ENCODE data around the gene ADA.
"Not testable (repeated sequence)": the region's sequence is repeated elsewhere in the genome, so short reads cannot be mapped to it uniquely, and the experiment has no call there.

ADA gene

DNA sequence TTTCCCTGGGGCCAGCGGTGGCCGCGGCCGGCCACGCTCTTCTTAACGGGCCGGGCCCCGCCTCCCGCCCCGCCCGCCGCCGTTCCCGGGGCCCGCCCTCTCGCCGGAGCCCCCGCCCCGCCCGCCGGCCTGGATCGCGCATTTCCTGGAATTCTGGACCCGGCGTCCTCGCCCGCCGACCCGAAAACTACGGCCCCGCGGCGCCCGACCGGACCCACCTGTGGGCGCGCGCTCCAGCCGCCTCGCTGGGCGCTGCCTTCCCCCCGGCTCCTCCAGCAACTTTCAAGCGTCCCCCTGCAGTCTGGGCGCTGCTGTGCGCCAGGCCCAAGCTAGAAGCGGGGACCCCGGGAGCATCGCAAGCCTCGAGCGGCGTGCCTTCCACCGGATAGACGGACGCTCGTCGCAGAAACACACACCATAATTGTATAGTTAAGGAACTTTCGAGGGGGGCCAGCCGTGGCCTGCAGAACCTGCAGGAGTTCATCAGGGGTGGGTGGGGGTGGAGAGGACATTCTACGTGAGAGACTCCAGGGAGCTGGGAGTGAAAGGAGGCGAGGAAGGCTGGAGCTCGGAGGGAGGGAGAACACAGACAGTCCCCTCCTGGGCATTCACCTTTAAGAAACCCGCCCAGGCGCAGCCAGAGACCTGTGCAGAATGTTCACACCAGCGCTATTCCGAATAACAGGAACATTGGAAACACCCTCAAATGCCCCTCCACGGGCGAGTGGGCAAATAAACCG is at the start of gene ADA:
Gene ADA, minus strand, starts transcription at position 16 of the 740 bp plus-strand sequence. CDS start 92 bp downstream, outside the sequence.
- DNase-seq = peak; percentile 47

DNA sequence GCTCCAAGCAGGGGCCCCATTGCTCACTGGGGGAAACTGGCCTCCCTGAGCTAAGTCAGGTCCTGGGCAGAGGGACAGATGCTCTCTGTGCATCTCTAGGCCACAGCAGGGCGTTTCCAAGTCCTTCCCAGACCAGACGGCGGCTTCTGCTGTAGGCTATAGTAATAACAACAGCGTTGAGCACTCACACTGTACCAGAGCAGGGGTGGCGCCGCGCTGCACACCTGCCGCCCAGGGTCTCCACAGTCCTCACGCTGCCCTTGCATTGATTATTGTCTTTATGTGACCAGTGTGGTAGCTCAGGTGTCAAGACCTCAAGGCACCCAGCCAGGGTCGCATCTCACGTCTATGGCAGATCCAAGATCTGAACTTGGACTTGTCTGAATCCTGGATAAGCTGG is 48.8 kb upstream of the ADA start:
- no peak for DNase-seq

DNA sequence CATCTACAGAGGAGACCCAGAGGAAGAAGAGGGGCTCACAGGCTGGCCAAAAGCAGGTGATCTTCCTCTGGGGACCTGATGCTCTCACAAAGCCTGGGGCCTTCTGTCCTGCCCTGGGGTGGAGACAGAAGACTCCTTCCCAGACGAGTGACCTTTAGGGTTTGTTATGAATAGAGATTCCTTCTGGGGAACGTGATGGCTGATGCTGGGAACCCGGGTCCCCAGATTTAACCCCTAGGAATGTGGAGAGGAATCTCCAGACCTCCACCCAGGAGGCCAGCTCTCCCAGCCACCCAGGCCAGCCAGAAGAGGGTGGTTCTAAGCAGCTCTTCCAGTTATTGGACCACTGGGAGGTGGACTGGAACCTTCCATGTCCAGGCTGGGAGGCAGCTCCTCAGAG is 46.9 kb upstream of the ADA start:
- no peak for DNase-seq

DNA sequence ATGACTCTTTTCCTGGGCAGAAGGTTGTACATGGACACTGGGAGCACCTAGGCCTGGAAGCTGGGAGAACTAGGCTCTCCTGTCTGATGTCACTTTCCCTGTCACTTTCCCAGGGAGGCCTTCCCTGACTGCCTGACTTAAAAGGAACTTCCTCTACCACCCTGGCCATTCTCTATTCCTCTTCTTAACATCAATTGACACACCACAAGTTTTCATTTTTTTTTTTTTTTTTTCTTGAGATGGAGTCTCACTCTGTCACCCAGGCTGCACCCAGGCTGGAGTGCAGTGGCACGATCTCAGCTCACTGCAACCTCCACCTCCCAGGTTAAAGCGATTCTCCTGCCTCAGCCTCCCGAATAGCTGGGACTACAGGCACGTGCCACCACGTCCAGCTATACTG is 45.5 kb upstream of the ADA start:
- not testable (repeated sequence) for DNase-seq

DNA sequence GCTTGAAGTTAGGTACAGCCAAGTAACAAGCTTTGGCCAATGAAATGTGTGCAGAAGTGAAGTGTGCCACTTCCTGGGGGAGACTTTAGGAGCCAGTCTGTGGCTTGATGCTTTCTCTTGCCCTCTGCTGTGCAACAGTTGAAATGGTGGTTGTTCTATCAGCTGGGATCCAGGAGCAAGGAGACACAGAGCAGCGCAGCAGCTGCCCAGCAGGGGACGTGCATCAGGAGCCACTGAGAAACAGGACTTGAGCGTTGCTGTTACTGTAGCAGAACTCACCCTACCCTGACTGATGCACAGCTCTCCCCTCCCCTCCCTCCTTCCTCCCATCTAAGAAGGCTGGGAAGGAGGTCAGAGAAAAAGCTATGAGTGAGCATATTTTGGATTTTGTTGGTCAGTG is 44.8 kb upstream of the ADA start:
- DNase-seq = no peak

DNA sequence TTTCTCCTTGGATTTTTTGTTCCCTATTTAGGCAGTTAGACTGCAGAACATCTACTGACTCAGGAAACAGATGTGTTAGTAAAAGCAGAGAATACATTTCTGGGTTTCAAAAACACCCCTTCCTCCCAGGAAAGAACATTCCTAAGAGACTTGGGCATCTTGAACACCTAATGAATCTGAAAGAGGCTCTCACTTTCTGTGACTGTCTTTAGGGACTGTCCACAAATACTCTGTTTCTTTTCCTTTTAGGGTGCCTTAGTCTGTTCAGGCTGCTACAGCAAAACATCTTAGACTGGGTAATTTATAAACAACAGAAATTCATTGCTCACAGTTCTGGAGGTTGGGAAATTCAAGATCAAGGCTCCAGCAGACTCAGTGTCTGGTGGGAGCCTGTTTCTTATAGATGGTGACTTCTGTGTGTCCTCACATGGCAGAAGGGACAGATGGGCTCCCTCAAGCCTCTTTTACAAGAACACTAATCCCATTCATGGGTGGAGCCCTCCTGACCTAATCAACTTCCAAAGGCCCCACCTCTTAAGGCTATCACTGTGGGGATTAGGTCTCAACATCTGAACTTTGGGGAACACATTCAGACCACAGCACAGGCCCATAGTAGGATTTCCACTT is 44.3 kb upstream of the ADA start:
- no peak for DNase-seq

DNA sequence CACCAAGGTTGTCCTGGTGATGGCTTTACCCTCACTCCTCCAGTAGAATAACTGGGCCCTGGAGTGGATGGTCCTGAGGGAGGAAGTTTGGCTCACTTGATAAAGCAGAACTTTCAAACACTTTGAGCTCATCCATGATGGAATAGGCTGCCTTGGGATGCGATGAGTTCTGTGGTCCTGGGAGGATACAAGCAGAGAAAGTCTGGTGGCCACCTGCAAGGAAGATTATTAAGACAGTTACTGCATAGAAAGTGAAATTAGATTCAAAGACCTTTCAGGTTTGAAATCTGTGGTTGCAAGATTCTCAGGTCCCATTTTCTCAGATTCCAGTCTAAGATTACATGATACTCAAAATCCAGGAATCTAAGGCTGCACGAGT is 43.8 kb upstream of the ADA start:
- DNase-seq = no peak

DNA sequence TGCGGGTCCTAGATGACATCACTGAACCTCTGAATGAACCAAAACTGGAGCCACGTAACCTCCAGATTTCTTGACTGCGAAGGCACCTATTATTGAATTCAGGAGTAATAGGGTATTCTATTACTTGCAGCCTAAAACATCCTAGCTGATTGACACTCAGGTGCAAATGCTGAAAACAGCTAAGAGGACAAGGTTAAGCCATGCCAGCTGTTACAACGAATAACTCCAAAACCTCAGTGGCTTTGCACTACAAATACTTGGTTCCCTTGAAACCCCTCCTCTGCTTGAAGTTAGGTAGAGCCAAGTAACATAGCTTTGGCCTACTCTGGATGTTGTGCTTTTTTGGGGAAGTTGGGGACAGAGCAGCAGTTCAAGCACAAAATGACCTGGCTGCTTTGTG is 42.7 kb upstream of the ADA start:
- no peak for DNase-seq

DNA sequence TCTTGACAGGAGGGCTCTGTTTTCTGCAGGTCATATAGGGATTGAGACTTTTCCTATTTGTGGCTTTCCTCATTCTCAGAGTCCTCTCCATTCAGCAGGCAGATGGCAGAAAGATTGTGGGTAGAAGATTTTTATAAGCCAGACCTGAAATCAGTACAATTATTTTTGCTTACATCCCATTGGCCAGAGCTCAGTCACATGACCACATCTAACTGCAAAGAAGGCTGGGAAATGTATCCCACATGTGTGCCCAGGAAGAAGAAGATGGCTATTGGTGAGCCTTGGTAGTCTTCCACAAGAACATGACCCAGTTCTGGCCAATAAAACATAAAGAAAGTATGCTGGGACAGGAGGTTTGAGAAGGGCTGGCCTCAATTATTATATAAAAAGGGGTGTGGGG is 42.1 kb upstream of the ADA start:
- no peak for DNase-seq

DNA sequence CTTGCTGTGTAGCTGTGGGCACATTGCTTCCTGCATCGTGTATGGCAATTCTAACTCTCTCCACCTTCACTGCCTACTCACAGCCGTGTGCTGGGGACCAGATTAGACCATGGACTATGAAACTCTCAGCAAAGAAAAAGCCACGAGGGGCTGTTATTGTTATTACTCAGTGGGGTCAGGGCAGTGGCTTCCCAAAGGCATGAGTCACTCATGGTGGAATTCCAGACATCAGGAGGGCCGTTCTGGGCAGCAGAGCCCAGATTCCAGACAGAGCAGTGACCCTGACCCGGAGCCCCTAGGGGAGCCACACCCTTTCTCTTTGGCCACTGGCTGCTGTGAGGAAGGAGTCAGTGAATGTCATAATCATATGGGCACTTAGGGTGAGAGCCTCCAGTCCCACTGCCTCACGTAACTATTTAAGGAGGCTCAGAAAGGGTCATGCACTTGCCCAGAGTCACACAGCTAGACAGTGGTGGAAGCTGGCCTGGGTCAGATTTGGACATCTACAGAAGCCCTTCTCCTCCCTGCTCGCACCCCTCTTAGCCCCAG is 41.5 kb upstream of the ADA start:
- DNase-seq = no peak

DNA sequence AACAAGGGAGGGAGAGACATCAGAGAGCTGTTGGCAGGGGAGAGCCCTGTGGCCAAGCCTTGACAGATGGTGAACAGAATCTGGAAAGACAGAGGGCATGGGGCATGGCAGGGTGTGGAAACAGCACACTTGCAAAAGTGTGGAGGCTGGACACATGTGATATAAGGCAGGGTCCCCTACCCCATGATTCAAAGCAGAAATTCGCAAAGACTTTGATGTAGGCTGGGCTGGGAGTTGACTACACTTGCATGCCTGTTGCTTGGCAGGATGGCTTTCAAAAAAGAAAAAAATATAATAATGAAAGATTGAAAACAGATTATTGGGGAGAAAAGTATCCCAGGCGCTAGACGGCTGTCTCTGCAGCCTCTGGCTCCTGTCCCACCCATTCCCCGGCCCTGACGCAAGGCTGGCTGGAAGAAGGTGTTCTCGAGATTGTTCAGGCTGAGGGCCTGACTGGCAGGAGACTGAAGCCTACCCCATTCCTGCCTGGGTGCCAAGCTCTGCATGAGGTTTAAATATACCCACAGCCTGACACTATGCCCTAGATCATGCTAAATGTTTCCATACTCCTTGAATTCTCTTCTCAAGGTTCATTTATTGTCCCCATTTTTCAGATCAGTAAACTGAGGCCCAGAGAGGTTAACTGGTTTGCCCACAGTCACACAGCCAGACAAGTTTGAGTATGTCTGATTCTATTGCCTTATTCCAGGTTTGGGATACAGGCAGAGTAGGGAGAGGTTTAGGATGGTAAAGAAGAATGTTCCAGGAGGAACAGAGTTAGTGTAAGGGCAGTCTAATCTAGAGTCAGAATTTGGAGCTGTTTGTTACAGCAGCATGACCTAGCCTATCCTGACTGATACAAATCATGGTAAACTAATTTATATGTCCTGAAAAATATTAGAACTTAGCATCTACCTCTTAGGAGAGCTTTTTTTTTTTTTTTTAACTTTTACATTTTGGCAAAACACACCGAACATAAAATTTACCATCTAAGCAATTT is 40.2 kb upstream of the ADA start:
- DNase-seq = no peak

DNA sequence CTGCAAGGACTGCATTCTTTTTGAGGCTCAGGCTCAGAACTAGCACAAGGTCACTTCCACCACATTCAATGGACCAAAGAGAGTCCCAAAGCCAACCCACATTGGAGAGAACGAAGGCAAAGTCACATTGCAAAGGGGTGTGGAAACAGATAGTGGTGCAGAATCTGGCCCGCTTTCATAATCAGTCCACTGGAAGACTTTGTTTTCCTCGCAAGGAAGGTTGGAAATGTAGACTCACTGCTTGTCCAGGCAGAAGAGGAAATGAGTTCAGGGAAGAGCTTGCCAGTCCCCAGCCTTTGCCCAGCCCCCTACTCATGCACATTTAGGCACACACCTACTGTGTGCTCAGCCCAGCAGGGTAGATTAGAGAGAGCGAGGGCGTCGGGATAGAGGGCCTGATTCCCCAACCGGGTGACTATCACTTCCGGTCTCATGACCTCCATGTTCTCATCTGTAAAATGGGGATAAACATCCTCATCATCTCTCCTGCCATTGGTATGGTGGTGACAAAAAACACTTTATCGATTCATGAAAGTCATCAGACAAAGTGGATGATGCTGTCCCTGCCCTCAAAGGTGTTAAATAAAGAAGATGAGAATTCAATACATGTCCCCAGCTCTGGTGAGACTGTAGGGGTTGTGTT is 39.4 kb upstream of the ADA start:
- no peak for DNase-seq

DNA sequence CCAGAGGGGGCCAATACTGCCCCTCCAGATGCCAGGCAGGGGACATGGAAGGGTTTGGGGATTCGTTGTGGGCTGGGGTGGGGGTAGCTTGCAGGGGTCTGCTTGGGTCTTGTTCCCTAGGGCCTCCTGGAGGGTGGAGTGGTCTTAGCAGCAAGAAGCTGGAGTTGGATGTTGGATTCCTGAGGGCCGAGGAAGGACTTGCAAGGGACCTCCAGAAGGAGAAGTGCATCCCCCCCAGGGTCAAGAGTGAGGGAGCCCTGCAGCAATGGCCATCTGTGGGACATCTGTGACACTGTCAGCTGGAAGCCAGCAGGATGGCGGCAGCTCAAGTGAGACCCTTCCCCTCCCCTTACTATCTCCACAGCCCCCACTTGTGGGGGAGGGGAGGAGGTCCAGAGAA is 38.3 kb upstream of the ADA start:
- no peak for DNase-seq

DNA sequence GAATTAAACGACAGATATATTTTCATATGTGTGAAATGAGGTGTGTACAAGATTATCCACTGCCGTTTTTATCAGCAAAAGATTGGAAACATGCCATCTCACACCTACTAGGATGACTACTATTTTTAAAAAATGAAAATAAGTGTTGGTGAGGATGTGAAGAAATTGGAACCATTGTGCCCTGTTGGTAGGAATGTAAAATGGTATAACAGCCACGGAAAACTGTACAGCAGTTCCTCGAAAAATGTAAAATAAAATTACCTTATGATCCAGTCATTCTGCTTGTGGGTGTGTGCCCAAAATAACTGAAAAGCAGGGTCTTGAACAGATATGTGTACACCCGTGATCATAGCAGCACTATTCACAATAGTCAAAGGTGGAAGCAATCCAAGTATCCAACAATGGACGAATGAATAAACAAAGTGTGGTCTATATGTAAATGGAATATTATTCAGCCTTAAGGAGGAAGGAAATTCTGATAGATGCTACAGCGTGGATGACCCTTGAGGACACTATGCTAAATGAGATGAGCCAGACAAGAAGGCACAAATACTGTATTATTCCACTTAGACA is 36.6 kb upstream of the ADA start:
- DNase-seq = no peak

DNA sequence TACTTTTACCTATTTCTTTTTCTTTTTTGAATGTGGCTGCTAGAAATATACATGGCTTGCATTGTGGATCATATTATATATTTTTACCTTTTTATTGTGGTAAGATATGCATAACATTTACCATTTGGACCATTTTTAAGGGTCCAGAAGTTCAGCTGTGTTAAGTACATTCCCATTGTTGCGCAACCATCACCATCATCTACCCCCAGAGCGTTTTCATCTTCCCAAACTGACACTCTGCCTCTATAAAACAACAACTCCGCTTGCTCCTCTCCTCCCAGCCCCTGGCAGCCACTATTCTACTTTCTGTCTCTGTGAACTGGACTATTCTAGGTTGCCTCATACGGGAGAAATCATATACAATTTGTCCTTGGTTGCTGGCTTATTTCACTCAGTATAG is 35.4 kb upstream of the ADA start:
- no peak for DNase-seq

DNA sequence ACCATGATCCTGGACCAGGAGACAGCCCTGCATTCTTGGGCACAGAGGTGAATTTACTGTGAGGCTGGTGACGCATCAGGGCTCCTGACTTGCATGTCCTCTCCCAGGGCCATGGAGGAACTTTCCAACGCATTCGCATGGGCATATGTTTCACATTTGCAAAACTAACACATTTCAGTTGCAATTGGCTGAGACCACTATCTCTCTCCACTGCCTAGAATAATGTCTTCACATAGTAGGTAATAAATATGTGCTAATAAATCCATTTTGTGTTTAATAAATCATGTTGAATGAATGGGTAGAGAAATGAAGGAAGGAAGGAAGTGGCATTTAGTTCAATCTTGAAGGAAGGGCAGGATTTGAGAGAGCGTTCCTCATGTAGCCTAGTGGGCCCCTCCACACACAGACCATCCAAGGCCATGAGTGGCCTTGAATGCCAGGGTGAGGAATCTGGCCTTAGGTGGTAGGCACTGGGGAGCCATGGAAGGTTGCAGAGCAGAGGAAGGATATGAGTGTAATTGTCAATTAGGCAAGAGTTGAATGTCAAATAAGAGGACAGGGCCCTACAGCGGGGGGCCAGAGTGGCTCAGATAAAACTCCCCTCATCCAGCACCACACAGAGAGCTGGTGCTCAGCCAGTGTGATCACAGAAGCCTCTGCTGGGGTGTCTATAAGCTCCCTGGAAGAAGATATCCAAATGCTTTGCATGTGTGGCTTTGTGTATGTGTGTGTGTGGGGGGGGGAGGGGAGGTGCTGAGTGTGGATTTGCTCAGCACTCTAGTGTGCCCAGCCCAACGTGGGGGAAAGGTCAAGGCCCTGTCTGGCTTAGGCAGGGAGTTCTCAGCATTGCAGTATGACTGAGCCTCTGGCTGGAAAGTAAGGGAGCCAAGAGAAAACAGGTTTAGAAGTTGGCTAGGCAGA is 32.8 kb upstream of the ADA start:
- no peak for DNase-seq

DNA sequence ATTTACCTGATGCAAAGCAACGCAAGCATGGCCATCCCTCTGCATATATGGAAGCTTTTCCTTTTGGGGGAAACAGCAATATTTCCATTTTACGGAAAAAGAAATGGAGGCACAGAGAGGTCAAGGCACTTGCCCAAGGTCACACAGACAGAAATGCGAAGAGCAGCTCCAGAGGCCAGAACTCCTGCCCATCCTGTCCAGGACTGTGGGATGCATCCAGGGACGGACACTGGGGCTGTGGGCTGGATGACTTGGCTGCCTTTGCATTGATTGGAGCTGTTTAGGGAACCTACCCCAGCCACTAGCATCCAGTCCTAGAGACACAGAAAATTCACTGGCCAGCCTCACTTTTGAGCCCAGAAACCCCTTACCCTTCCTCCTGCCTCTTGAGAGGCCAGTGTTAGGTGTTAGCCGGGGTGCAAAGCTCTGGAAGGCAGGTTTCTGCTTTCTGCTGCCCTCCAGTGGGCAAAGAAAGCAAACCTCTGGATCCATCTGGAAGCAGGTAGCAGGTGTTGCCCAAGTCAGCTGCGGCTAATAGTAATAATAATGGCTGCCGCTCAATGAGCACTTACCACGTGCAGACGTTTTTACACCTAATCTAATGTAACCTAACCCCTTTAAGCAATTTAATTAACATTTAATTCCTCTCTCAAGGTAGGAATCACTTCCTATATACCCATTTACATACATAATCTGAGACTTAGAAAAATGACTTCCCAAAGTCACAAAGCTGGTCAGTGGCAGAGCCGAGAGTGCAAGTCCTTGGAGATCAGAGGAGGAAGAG is 32.0 kb upstream of the ADA start:
- peak; percentile 56 for DNase-seq

DNA sequence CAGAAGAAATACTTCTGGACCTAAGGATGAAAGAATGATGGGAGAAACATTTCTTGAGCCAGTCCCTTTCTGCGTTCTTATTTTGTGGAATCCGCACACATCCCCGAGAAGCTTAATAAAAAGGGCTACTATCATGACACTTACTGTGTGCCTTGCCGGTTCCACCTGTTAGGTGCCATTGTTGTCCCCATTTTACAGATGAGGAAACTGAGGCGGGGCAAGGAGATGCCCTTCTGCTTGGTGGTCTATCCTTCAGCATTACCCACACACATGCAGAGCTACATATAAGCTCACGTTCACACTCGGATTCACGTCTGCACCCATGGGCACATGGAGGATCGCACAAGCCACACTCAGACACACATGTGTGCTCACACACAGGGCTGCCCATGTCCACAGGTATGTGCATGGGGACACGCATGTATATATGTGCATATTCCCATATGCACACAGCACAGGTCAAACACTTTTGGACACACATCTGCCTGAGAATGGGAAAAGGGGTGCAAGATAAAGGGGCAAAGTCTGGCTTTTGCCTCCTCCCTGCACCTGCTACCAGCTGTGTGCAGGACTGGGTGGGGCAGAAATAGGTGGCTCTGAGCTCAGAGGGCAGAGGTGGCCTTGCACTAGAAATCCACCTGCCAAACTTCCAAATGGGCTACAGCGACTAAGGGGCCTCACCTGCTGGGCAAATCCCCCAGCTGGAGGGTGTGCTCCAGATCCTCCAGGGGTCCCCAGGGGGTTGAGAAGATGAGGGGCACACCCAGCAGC is 30.5 kb upstream of the ADA start:
- no peak for DNase-seq

DNA sequence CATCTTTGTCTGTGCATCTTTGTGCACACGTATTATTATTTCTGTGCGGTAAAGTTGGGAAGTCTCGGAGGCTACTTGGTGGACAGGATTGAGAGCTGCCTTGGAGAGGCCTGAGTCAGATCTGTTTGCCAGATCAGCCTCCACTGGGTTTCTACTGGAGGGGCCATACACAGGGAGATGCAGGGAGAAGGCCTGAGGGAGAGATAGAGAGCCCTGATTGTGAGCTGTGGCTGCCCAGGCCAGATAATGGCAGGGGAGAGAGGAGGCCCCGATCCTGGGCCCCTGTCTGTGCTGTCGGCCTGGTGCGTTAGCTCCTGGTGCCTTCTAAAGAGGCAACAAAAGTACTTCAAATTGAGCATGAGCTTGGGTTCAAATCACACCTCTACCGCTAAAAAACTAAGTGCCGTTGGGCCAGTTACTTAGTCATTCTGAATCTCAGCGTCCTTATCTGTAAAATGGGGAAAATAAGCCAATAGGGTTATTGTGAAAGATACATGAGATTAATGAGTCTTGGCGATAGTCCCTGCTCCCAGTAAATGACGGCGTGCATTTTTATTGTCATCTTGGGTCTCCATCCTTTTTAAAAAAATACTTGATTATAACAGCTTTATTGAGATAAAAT is 27.6 kb upstream of the ADA start:
- DNase-seq = no peak

All from NCI-H774 (cell line).